Effector CD4-positive, alpha-beta T cell (primary cell): ENCODE data around the gene AKR1C4.
"Not testable (repeated sequence)": the region's sequence is repeated elsewhere in the genome, so short reads cannot be mapped to it uniquely, and the experiment has no call there.

ENCODE experiments used
- DNase-seq: peaks from one replicate; pipeline ENCODE4 v3.0.0-alpha.2; 2020

Gene AKR1C4

GRCh38 chr10:5209776-5210175 is 13.1 kb downstream of the AKR1C4 start:
- not testable (repeated sequence) for DNase-seq

DNA sequence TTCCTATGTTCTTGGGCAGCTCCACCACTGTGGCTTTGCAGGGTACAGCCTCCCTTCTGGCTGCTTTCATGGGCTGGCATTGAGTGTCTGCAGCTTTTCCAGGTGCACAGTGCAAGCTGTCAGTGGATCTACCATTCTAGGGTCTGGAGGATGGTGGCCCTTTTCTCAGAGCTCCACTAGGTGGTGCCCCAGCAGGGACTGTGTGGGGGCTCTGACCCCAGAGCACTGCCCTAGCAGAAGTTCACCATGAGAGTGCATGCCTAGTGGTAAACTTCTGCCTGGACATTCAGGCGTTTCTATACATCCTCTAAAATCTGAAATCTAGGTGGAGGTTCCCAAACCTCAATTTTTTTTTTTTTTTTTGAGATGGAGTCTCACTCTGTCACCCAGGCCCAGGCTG is 13.6 kb downstream of the AKR1C4 start:
- not testable (repeated sequence) for DNase-seq

DNA sequence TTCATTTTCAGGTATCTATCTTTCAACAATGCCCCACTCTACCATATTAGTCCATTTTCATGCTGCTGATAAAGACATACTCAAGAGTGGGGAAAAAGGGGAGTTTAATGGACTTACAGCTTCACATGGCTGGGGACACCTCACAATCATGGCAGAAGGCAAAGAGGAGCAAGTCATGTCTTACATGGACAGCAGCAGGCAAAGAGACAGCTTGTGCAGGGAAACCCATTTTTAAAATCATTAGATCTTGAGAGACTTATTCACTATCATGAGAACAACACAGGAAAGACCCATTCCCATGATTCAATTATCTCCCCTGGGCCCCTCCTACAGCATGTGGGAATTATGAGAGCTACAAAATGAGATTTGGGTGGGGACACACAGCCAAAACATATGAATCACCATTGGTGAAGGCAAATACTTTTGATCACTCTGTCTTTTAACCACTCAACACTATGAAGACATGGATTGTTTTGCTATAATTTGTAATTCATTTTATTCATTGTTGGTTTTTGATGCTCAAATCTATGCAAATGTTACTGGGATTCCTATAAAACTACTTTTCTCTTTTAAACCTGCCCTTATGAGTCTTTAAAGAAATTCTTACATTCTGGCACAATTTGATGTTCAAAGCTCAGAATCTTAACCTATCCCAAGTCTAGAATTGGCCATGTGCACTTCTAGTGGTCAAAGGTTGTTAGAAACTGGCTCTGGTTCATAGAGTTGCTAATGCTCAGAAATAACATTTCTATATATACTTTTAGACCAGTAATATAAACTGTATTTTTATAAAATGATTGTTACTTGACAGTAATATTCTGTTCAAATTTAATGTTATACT is 15.3 kb downstream of the AKR1C4 start:
- no peak for DNase-seq

GRCh38 chr10:5216801-5217200 is 20.2 kb downstream of the AKR1C4 start:
- DNase-seq: no peak

GRCh38 chr10:5219262-5219661 is 22.6 kb downstream of the AKR1C4 start:
- no peak for DNase-seq

DNA sequence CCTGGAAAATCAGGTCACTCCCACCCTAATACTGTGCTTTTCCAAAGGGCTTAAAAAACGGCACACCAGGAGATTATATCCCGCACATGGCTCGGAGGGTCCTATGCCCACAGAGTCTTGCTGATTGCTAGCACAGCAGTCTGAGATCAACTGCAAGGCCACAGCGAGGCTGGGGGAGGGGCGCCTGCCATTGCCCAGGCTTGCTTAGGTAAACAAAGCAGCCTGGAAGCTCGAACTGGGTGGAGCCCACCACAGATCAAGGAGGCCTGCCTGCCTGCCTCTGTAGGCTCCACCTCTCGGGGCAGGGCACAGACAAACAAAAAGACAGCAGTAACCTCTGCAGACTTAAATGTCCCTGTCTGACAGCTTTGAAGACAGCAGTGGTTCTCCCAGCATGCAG is 26.3 kb downstream of the AKR1C4 start:
- DNase-seq: not testable (repeated sequence)

DNA sequence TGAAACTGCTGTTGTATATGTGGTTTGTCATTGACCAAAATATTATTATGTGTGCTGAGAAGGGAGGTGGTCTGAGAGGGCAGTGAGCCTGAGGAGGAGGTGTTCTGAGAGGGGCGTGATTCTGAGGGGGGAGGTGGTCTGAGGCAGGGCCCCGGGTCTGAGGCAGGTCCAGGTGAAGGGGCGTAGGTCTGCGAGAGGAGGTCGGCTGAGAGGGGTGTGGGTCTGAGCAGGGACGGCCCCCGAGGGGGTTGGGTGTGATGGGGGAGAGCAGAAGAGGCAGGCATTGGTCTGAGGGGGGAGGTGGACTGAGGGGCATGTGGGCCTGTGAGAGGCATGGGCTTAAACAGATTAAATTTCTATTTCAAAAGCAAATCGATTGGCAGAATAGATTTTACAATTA is 32.4 kb downstream of the AKR1C4 start:
- no peak for DNase-seq

DNA sequence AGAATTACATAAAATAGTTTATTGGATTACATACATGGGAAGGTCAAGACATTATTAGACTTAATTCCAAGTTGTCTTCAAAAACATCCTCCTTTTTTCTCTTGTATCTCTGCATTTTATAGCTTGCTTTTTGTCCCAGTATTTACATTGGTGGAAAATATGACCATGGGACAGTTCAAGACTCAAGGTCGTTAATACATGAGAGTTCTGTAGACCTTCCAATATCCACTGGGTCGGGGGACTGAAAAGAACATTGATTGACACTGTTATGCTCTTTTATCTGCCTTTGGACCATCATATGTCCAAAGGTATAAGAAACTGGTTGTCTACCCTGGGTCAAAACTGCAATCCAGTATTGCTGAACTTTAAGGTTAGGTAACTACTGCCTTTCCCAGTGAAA is 36.7 kb downstream of the AKR1C4 start:
- DNase-seq: no peak

DNA sequence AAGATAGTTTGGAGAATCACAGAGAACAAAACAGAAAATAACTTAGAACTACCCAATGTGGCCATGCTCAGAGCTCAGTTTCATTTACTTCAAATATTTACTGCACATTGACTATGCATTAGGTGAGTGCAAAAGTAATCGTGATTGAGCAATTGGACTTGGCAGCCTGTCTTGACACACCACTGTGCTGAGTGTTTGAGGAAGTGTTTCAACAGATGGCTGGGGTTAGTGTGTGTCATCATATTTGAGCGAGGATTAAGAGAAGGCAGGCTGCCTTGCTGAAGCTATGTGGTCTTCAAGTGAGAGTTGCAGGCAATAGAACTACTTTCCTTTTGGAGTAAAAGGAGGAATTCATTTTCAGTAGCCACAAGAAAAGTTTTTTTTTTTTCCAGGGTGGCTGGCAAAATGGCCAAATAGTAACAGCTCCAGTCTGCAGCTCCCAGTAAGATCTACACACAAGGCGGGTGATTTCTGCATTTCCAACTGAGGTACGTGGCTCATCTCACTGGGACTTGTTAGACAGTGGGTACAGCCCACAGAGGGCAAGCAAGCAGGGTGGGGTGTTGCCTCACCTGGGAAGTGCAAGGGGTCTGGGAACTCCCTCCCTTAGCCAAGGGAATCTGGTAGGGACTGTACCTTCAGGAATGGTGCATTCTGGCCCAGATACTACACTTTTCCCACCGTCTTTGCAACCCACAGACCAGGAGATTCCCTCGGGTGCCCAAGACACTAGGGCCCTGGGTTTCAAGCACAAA is 37.6 kb downstream of the AKR1C4 start:
- DNase-seq: no peak

DNA sequence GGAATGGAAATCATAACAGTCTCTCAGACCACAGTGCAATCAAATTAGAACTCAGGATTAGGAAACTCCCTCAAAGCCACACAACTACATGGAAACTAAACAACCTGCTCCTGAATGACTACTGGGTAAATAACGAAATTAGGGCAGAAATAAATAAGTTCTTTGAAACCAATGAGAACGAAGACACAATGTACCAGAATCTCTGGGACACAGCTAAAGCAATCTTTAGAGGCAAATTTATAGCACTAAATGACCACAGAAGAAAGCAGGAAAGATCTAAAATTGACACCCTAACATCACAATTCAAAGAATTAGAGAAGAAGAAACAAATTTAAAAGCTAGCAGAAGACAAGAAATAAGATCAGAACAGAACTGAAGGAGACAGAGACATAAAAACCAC is 40.9 kb downstream of the AKR1C4 start:
- not testable (repeated sequence) for DNase-seq

- DNase-seq: no peak
These were observed 45.9 kb downstream of the AKR1C4 start for GRCh38 chr10:5242585-5242984.

- no peak for DNase-seq
These were observed 46.9 kb downstream of the AKR1C4 start for GRCh38 chr10:5243521-5243987.

GRCh38 chr10:5252177-5253037 is 55.8 kb downstream of the AKR1C4 start:
- DNase-seq: no peak

DNA sequence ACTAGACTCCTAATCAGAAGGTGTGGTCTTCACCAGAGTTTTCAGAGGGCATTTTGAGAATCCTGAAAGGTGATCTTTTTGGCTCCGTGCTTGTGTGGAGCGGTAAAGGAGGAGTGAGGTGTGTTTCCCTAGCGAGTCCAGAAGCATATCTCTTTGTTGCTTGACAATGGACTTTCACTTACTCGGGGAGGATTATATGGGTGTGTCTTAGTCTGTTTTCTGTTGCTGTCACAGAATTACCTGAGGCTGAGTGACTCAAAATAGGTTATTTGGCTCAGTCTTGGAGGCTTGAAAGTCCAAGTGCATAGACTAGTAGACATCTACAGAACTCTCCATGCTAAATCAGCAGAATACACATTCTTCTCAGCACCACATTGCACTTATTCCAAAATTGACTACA is 57.9 kb downstream of the AKR1C4 start:
- no peak for DNase-seq

- not testable (repeated sequence) for DNase-seq
These were observed 61.1 kb downstream of the AKR1C4 start for GRCh38 chr10:5257768-5258167.

DNA sequence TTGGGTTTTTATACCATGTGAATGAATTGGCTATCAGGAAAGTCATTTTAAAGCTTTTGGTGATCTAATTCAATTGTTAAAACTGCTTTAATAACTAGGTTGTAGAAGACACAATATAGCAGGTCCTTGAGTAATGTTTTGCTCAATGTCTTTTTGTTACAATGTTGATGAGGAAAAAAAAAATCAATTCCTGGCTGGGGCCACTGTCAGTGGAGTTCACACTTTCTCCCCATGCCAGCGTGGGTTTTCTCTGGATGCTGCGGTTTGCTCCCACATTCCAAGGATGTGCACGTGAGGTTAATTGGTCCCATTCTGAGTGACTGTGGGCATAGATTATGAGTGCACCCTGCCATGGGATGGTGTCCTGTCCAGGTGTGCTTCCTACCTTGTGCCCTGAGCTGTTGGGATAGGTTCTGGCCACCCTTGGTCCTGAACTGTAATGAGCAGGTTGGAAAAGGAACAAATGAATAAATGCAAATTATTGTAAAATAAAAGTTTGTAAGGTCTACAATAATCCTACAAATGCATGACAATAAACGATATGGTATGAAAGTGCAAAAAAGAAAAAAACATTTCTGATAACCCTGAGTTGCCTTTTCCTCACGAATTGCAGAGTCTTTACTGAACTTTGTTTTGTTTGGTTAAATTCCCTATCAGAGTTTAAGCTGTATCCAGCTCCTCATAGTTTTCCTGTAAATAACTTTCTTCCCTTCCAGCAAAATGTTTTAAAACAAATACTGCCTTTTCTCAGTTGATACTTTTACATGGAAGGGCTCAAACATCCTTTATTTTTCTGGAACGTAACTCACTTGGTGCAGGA is 62.7 kb downstream of the AKR1C4 start:
- DNase-seq: no peak

DNA sequence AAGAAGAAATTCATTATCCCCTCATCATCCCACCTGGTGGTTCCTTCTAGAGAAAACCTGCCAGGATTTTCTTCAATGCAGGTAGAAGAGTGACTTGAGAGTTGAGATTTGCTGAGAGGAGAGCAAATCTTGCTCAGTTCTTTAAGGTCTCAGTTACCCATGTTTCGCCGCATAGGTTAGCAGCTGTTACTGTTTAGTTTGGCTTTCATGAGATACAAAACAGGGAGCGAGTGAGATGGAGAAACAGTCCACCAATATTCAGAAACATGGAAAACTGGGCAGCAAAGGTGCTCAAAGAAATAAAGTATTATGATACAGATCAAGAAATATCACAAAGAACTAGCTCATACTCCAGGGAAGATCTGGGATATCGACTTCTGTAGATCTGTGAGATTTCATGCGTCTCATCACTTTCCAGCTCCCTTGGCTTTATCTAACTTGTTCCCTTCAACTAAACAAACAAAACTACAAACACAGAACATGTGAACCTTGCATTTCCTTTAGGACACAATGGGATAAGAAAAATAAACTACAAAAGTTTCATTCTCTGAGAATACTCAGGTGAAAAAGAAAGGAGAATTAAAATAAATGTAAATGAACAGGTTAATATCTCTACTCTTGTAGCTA is 63.4 kb downstream of the AKR1C4 start:
- DNase-seq: no peak

GRCh38 chr10:5260828-5261227 is 64.2 kb downstream of the AKR1C4 start:
- DNase-seq: no peak

DNA sequence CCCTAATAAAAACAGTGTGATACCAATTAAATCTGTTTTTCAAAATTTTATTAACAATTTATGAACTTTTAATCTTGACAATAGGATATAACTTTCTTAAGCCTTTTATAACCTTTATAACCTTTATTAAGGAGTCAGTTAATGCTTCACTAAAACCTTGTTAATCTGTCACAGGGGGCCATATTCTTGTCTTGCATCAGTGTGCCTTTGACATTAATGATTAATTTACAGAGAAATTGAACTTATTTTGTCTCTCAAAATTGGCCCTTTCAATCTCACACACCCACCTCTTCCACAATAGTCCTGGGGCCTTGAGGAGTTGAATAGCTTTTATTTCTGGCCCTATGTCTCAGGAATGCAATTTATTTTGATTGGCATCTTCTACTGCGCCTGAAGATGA is 68.5 kb downstream of the AKR1C4 start:
- DNase-seq: no peak

GRCh38 chr10:5266351-5266750 is 69.7 kb downstream of the AKR1C4 start:
- no peak for DNase-seq

DNA sequence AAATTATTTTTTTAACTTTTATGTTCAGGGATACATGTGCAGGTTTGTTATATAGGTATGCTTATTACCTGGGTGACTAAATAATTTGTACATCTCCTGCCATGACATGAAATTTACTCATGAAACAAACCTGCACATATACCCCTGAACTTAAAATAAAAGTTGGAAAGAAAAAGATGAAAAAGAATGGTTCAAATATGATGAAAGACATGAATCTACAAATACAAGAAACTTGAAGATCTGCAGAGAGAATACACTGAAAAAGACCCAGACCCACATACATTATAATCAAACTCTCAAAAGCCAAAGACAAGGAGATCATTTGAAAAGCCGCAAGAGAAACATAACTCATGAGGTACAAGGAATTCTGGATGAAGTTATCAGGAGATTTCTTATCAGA is 70.2 kb downstream of the AKR1C4 start:
- DNase-seq: no peak

- no peak for DNase-seq
These were observed 71.6 kb downstream of the AKR1C4 start for GRCh38 chr10:5268234-5268633.
